ENCODE measurements around the gene TMEM258.

TMEM258 gene

GRCh38 chr11:61773356-61773755, 19.0 kb downstream of the TMEM258 start:
- Histone ChIP-seq H3K27ac (ENCODE audit: low read depth, low read length) (no peak overlapping the region), H3K9me3 (ENCODE audit: control insufficient read depth, insufficient read depth, low read length) (no peaks in the 10 kb centered on the region), H3K27me3 (ENCODE audit: control insufficient read depth, insufficient read depth, low read length) (no peaks in the 10 kb centered on the region), H3K36me3 (ENCODE audit: control insufficient read depth, insufficient read depth, low read length) (no peaks in the 10 kb centered on the region), H3K4me3 (ENCODE audit: low read depth, low read length) (no peak overlapping the region), H3K9ac (ENCODE audit: low read depth, low read length) (no peak overlapping the region), H3K4me1 (ENCODE audit: control insufficient read depth, insufficient read depth, low read length) (peaks cover 19% of the 10 kb centered on the region; the same call in 1 of the 2 replicates)

- Histone ChIP-seq H3K27me3 (ENCODE audit: control insufficient read depth, insufficient read depth, low read length) (no peaks in the 10 kb centered on the region), H3K36me3 (ENCODE audit: control insufficient read depth, insufficient read depth, low read length) (no peaks in the 10 kb centered on the region), H3K4me1 (ENCODE audit: control insufficient read depth, insufficient read depth, low read length) (peaks cover 18% of the 10 kb centered on the region; the same call in 1 of the 2 replicates), H3K27ac (ENCODE audit: low read depth, low read length) (no peak overlapping the region), H3K4me3 (ENCODE audit: low read depth, low read length) (no peak overlapping the region), H3K9ac (ENCODE audit: low read depth, low read length) (no peak overlapping the region; the same call in 1 of the 2 replicates), H3K9me3 (ENCODE audit: control insufficient read depth, insufficient read depth, low read length) (no peaks in the 10 kb centered on the region)
Observed at GRCh38 chr11:61771985-61772455, 20.4 kb downstream of the TMEM258 start.

DNA sequence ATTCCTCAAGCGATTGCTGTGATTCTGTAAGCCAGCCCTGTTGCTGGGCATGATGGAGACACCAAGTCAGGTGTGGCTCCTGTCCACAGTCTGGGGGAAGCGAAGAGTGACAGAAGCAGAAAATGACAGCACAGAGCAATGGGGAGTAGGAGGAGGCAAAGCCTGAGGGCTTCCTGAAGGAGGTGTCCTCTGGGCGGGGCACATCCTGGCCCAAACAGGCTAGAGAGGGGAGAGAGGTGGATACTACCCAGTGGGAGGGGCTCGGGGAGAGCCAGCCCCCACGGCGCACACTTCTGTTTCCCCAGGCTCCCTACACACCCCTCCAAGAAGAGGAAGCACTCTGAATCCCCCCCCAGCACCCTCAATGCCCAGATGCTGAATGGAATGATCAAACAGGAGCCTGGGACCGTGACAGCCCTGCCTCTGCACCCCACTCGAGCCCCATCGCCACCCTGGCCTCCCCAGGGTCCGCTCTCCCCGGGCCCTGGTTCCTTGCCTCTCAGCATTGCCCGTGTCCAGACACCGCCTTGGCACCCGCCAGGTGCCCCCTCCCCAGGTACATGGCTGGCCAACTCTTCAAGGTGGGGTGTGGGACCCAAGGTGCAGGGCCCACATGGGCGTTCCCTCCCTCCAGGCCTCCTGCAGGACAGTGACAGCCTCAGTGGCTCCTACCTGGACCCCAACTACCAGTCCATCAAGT, 21.1 kb downstream of the TMEM258 start:
- Histone ChIP-seq H3K9ac (ENCODE audit: low read depth, low read length) (no peak overlapping the region; the same call in 1 of the 2 replicates), H3K27ac (ENCODE audit: low read depth, low read length) (no peak overlapping the region), H3K4me3 (ENCODE audit: low read depth, low read length) (no peak overlapping the region), H3K4me1 (ENCODE audit: control insufficient read depth, insufficient read depth, low read length) (peaks cover 13% of the 10 kb centered on the region; the same call in 1 of the 2 replicates), H3K27me3 (ENCODE audit: control insufficient read depth, insufficient read depth, low read length) (no peaks in the 10 kb centered on the region), H3K36me3 (ENCODE audit: control insufficient read depth, insufficient read depth, low read length) (no peaks in the 10 kb centered on the region), H3K9me3 (ENCODE audit: control insufficient read depth, insufficient read depth, low read length) (no peaks in the 10 kb centered on the region)

DNA sequence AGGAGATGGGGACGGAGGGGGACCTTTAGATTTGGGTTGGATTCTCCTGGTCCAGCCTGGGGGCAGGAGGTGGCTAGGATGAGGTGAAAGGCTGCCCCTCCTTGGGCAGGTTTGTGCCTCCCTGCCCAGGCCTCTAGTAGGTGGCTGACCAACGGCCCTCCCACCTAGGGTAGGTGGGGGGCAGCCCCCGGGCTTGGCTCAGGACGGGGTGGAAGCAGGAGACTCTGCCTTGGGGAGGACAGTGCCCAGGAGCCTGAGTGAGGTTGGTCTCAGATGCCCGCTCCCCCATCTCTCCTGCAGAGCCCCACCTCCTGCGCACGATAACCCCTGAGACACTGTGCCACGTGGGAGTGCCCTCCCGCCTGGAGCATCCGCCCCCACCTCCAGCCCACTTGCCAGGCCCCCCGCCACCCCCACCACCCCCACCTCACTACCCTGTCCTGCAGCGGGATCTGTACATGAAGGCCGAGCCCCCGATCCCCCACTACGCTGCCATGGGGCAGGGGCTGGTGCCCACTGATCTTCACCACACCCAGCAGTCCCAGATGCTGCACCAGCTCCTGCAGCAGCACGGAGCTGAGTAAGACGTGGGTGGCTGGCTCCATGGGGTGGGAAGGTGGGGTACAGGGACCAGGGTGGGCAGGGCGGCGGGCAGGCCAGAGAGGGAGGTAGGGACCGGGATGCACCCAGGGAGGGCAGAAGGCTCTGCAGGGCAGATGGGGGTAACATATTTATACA, 22.3 kb downstream of the TMEM258 start:
- H3K9me3 ChIP-seq (ENCODE audit: control insufficient read depth, insufficient read depth, low read length) = no peaks in the 10 kb centered on the region
- no peak overlapping the region for H3K4me3 ChIP-seq (ENCODE audit: low read depth, low read length)
- no peaks in the 10 kb centered on the region for H3K27me3 ChIP-seq (ENCODE audit: control insufficient read depth, insufficient read depth, low read length)
- no peaks in the 10 kb centered on the region for H3K36me3 ChIP-seq (ENCODE audit: control insufficient read depth, insufficient read depth, low read length)
- H3K4me1 ChIP-seq (ENCODE audit: control insufficient read depth, insufficient read depth, low read length) = peaks cover 13% of the 10 kb centered on the region; the same call in 1 of the 2 replicates
- H3K9ac ChIP-seq (ENCODE audit: low read depth, low read length) = no peak overlapping the region
- H3K27ac ChIP-seq (ENCODE audit: low read depth, low read length) = no peak overlapping the region

DNA sequence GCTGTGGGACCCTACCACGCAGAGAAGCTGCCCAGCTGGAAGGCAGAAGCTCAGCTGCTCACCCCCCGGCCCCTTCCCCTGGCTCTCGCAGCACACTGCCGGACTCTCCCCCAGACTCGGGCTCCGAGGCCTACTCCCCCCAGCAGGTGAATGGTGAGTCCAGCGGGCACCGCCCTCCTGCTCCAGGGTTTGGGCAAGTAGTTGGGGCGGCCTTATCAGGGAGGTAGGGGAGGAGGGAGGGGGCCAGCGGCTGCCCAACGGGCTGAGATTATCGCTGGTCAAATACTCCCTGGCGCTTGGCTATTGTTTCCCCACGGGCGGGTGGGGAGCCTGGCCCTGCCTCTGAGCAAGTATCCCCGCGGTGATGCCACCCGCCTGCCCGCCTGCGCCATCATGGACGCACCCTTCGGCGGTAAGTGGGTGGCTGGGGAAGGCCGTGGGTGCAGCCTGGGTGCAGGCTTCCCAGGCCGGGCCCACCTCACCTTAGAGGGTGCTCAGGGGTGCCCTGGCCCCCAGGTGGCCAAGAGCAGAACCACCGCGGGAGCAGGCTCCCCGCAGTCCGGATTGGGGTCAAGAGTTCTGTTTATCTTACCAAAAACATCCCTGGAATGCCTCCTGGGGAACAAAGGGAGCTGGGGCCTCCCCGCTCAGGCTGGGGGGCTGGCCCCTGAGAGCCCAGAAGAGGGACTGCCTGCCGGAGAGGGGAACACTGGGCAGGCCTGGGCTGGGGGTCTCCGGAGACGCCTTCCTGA, 23.1 kb downstream of the TMEM258 start:
- Histone ChIP-seq H3K9me3 (ENCODE audit: control insufficient read depth, insufficient read depth, low read length) (no peaks in the 10 kb centered on the region), H3K27me3 (ENCODE audit: control insufficient read depth, insufficient read depth, low read length) (no peaks in the 10 kb centered on the region), H3K4me1 (ENCODE audit: control insufficient read depth, insufficient read depth, low read length) (peaks cover 13% of the 10 kb centered on the region; the same call in 1 of the 2 replicates), H3K9ac (ENCODE audit: low read depth, low read length) (no peak overlapping the region), H3K27ac (ENCODE audit: low read depth, low read length) (no peak overlapping the region), H3K4me3 (ENCODE audit: low read depth, low read length) (no peak overlapping the region), H3K36me3 (ENCODE audit: control insufficient read depth, insufficient read depth, low read length) (no peaks in the 10 kb centered on the region)

- Histone ChIP-seq H3K27ac (ENCODE audit: low read depth, low read length) (no peak overlapping the region), H3K27me3 (ENCODE audit: control insufficient read depth, insufficient read depth, low read length) (no peaks in the 10 kb centered on the region), H3K9me3 (ENCODE audit: control insufficient read depth, insufficient read depth, low read length) (no peaks in the 10 kb centered on the region), H3K9ac (ENCODE audit: low read depth, low read length) (no peak overlapping the region), H3K4me3 (ENCODE audit: low read depth, low read length) (no peak overlapping the region), H3K36me3 (ENCODE audit: control insufficient read depth, insufficient read depth, low read length) (no peaks in the 10 kb centered on the region), H3K4me1 (ENCODE audit: control insufficient read depth, insufficient read depth, low read length) (peaks cover 13% of the 10 kb centered on the region; the same call in 1 of the 2 replicates)
Observed at GRCh38 chr11:61768376-61769076, 23.9 kb downstream of the TMEM258 start.

GRCh38 chr11:61766353-61766841, 26.0 kb downstream of the TMEM258 start:
- Histone ChIP-seq H3K4me1 (ENCODE audit: control insufficient read depth, insufficient read depth, low read length) (peaks cover 18% of the 10 kb centered on the region; the same call in 1 of the 2 replicates), H3K4me3 (ENCODE audit: low read depth, low read length) (no peak overlapping the region), H3K9me3 (ENCODE audit: control insufficient read depth, insufficient read depth, low read length) (no peaks in the 10 kb centered on the region), H3K27ac (ENCODE audit: low read depth, low read length) (no peak overlapping the region), H3K36me3 (ENCODE audit: control insufficient read depth, insufficient read depth, low read length) (no peaks in the 10 kb centered on the region), H3K27me3 (ENCODE audit: control insufficient read depth, insufficient read depth, low read length) (no peaks in the 10 kb centered on the region), H3K9ac (ENCODE audit: low read depth, low read length) (no peak overlapping the region)

DNA sequence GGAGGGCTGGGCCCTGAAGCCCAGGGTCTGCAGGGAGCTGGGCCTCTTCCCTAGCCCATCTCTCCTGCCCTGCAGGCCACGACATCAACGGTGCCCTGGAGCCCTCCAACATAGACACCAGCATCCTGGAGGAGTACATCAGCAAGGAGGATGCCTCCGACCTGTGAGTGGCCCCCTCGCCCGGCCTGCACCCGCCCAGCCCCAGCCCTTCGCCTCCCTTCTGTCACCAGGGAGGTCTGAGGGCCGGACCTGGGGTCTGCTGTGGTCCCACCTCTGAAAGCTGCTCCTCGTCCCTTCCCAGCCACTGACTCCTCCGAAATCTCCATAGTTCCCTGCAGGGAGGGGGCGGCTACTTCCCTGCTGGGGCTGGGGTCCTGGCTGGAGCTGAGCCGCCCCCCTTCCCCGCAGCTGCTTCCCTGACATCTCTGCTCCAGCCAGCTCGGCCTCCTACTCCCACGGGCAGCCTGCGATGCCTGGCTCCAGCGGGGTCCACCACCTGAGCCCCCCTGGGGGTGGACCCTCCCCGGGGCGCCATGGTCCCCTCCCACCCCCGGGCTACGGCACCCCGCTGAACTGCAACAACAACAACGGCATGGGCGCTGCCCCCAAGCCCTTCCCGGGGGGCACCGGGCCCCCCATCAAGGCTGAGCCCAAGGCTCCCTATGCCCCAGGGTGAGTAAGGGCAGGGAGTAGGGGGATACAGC, 26.7 kb downstream of the TMEM258 start:
- peaks cover 18% of the 10 kb centered on the region; the same call in 1 of the 2 replicates for H3K4me1 ChIP-seq (ENCODE audit: control insufficient read depth, insufficient read depth, low read length)

DNA sequence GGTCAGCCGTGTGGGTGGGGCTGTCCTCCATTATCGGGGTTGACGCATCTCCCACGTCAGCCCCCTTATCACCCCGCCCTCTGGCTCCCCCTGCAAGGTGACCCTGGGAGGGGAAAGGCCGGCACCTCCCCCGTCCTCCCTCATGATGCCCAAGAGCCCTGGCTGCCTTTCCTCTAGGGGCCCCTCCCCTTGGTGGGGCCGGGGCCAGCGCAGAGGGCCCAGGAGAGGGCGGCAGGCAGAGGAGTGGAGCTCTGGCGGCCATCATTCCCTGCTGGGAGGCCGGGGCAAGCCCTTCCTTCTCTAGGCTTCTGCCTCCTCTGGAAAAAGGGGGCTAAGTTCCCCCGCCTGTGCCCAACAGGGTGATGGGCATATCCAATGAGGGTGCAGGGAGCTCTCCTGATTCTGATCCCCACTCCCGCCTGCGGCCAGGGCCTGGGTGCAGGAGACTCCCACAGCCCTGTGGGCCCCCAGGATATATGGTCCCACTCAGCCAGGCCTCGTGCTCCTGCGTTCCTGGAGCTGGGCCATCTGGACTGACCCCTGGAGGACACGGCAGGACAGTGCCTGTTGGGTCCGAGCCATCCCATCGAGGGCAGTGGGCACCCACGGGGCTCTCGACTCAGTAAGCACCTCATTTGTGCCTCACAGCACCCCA, 27.7 kb downstream of the TMEM258 start:
- Histone ChIP-seq H3K36me3 (ENCODE audit: control insufficient read depth, insufficient read depth, low read length) (no peaks in the 10 kb centered on the region), H3K9me3 (ENCODE audit: control insufficient read depth, insufficient read depth, low read length) (no peaks in the 10 kb centered on the region), H3K4me3 (ENCODE audit: low read depth, low read length) (no peak overlapping the region), H3K27ac (ENCODE audit: low read depth, low read length) (no peak overlapping the region), H3K27me3 (ENCODE audit: control insufficient read depth, insufficient read depth, low read length) (no peaks in the 10 kb centered on the region), H3K9ac (ENCODE audit: low read depth, low read length) (no peak overlapping the region), H3K4me1 (ENCODE audit: control insufficient read depth, insufficient read depth, low read length) (peaks cover 16% of the 10 kb centered on the region; the same call in 1 of the 2 replicates)

More for the DNA sequence above, 26.7 kb downstream of the TMEM258 start:
- Histone ChIP-seq H3K9me3 (ENCODE audit: control insufficient read depth, insufficient read depth, low read length) (no peaks in the 10 kb centered on the region), H3K36me3 (ENCODE audit: control insufficient read depth, insufficient read depth, low read length) (no peaks in the 10 kb centered on the region), H3K9ac (ENCODE audit: low read depth, low read length) (no peak overlapping the region), H3K4me3 (ENCODE audit: low read depth, low read length) (no peak overlapping the region), H3K27me3 (ENCODE audit: control insufficient read depth, insufficient read depth, low read length) (no peaks in the 10 kb centered on the region), H3K27ac (ENCODE audit: low read depth, low read length) (no peak overlapping the region)

Measured in HUES48 (cell line).